Activated naive CD4-positive, alpha-beta T cell treated with anti-CD3 and anti-CD28 coated beads, Interleukin-2, amount 50 U/mL, for 72 hours (primary cell): ENCODE results near the gene RRP1. TPM values are rescaled to one million over a fixed set of nuclear protein-coding genes. Genes with fewer than 3 reads are reported as not detected.

Experiments
- ATAC-seq, 2 donors: fragments of 150-1000 bp; cut with Tn5 transposase; 2 replicates each; pipeline ENCODE4 v1.10.0; 2021; ENCODE audit warnings: mild to moderate bottlenecking in 2 of 2, moderate library complexity in 2 of 2
- DNase-seq, 2 donors: peaks; one replicate each; pipeline ENCODE4 v3.0.0; 2021 to 2022; ENCODE audit warnings: low spot score in 2 of 2
- H3K27ac Mint-ChIP-seq, 2 donors: one replicate each; pipeline ENCODE4 v1.8.0; 2022; ENCODE audit warnings: mild to moderate bottlenecking in 2 of 2, mixed read lengths in 2 of 2
- H3K36me3 Mint-ChIP-seq, 2 donors: one replicate each; pipeline ENCODE4 v1.8.0; 2022; ENCODE audit warnings: mixed read lengths in 2 of 2
- H3K9me3 Mint-ChIP-seq, 2 donors: one replicate each; pipeline ENCODE4 v1.8.0; 2022; ENCODE audit warnings: mixed read lengths in 2 of 2
- total RNA-seq, 2 donors: library from RNA; stranded (reverse); gene quantifications; one replicate each; pipeline ENCODE4 v1.2.3, GENCODE V29; 2022

The RRP1 gene
- total RNA-seq, 2 donors from 2014 or later, result 29.9 to 54.1 TPM

DNA sequence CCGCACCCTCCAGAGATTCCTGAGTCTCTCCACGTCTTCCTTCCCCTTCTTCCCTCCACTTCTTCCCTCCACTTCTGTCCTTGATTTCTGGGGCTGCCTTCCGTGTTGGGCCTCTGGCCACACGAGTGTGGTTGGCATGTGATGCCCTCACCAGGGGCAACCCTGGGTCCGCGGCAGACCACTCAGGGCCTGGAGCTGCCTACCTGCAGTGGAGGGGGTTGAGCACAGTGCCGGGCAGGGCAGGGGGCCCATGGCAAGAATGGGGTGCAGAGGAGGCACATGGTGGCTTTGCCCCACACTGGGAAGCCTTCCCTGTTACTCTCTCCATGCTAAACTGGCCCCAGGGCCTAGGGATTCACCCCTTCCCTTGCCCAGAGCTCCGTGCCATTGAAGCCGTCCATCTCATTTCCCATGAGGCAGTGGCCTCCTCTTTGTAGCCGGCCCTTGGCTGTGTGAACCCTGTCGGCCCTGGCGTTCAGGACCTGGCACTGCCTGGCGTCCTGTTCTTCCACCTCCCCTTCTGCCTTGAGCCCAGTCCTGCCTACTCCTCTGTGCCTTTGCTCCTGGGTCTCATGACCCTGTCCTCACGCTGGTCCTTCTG is 13.4 kb downstream of the RRP1 start:
- peak overlapping the region in 1 of 2 donors; percentile 84 for H3K27ac Mint-ChIP-seq
- H3K9me3 Mint-ChIP-seq, result no peaks in the 10 kb centered on the region
- peaks cover 20 to 23% of the 10 kb centered on the region in 2 donors for H3K36me3 Mint-ChIP-seq
- ATAC-seq, result no peak
- DNase-seq, result no peak

DNA sequence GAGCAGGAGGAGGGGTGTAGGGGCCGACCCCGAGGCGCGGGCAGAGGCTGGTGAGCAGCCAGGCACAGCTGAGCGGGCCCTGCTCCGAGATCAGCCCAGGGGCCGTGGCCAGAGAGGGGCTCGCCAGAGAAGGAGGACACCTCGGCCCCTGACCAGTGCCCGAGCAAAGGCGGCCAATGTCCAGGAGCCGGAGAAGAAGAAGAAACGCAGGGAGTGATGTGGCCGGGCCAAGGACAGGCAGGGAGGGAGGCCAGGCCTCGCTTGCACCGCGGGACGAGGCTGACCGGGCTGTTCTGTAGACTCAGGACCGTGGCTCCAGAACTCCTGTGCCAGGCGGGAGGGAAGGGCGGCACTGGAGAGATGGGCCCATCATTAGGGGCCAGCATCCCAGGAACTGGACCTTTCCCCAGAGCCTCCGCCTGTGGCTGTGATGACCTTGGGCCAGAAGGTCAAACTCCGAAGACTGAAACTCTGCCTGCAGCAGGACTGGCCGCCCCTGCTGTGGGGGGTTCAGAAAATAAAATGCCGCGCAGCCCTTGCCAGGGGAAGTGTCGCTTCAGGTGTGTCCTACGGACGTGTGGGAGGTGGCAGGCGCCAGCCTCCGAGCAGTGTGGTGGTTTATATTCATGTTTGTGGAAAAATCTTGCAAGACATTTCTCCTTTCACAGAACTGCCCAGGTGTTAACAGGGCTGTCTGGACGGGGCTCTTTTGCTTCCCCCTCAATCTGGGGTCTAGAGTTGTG is 14.4 kb downstream of the RRP1 start:
- Mint-ChIP-seq H3K9me3 (no peaks in the 10 kb centered on the region), H3K27ac (peak overlapping the region in 1 of 2 donors; percentile 84), H3K36me3 (peaks cover 11 to 18% of the 10 kb centered on the region in 2 donors)
- no peak for ATAC-seq
- no peak for DNase-seq

DNA sequence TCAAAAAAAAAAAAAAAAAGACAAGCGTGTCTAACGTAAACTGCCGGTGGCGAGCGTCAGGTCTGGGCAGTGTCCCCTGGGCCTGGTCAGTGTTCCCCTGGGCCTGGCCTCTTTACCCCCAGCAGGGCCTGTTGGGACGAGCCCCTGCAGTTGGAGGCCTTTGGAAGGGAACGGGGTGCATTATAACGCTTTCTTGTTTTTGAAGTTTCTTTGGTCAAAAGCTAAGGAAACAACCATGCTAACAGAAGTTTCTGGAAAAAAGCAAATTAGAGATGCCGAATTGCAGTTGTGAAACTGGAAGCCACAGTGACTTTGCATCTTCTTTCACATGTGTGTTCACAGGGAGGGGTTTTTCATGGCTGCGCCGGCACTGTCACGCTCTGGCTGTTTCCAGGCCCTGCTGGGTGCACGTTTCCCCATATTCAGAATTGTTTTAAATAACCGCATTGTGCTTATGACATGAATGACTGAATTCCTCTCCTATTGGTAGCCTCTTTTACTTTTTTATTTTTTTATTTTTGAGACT is 16.0 kb downstream of the RRP1 start:
- DNase-seq (no peak), ATAC-seq (no peak)
- peak overlapping the region; percentile 25 to 67 for H3K27ac Mint-ChIP-seq

DNA sequence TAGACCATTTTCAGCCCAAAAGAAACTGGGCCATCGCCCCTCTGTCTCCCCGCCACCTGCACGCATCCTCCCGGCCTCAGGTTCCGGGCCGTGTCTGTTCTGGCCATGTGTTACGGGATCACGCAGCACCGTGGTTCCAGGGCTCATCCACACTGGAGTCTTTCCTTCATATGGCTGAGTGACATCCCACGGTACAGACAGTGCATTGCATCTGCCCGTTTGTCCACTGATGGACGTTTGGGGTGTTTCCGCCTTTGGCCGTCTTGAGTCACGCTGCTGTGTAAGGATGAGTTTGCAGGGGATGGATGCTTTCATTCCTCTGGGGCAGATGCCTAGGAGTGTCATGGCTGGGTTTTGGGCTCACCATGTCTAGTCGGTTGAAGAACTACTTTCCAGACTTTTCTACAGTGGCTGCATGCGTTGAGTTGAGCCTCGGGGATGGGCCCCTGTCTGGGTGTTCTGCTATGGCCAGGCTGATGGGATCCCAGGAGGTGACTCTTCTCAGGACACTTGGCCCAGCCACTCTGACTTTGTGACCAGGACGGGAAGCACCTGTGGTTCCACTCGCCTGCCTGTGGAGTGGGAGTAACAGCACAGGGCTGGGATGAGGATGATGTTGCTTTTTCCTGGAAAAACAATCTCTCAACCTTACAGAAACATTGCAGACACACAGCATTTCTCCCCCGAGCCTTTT is 16.8 kb downstream of the RRP1 start:
- DNase-seq (no peak), ATAC-seq (no peak)
- Mint-ChIP-seq H3K36me3 (peaks cover 0 to 5% of the 10 kb centered on the region in 2 donors), H3K27ac (peak overlapping the region; percentile 25 to 55), H3K9me3 (no peaks in the 10 kb centered on the region)

More for the DNA sequence above, 16.0 kb downstream of the RRP1 start:
- no peaks in the 10 kb centered on the region for H3K9me3 Mint-ChIP-seq
- H3K36me3 Mint-ChIP-seq, result peaks cover 7 to 10% of the 10 kb centered on the region in 2 donors

DNA sequence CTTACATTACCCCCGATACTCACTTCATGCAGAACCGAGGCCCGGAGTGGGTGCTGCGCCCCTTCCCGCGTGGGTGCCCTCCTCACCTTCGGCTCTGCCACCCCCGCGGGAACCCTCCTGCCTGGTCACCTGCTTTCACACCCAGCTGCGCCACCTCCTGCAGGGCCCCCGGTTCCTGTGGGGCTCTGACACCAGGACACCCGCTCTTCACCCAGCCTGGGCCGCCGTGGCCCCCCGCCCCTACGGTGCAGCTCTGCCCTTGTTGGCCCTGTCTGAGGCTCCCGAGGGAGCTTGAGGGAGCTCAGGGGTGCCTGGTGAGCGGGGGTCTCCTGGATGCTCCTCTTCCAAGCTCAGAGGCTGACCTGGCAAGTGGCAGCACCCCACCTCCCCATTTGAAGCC is 19.0 kb downstream of the RRP1 start:
- Mint-ChIP-seq H3K9me3 (no peaks in the 10 kb centered on the region), H3K36me3 (no peaks in the 10 kb centered on the region), H3K27ac (no peak overlapping the region)
- DNase-seq, result no peak
- ATAC-seq, result no peak

DNA sequence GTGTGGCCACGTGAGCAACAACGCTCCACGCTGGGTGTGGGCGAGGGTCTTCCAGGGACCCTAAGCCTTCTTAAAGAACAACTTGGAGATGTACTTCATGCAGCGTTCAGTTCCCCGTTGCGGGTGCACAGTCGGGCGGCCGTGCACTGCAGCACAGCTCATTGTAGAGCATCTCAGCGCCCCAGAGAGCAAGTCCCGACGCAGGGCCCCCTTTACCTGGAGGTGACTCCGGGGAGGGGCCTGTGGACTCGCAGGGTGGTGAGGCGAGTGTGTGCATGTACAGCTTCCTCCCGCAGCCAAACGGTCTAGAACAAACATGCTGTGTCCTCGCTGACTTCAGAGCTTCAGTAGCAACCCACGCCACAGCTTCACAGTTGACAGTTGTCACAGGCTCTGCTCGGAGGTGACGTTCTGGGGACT is 19.5 kb downstream of the RRP1 start:
- H3K27ac Mint-ChIP-seq, result no peak overlapping the region
- DNase-seq (no peak), ATAC-seq (no peak)
- no peaks in the 10 kb centered on the region for H3K36me3 Mint-ChIP-seq
- H3K9me3 Mint-ChIP-seq, result no peaks in the 10 kb centered on the region

DNA sequence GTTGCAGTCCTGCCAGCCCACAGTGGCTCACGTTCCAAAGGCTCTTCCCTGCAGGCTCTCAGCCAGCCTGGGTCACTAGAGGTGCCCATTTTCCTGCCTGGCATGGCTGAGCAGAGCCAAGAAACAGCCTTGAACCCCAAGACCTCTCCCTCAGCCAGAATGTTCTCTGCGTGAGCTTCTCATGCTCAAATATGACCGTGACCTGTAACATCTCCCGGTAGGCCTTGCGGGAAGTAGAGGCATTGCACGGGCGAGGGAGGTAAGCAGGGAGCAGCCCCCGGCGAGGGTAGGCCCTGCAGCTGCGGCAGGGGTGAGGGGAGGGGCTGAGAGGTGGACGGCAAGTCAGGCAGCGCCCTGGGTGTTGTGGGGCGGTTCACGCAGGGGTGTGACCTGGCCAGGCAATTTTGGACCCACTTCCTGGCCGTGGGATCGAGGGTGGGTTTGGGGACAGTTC is 20.0 kb downstream of the RRP1 start:
- Mint-ChIP-seq H3K27ac (no peak overlapping the region), H3K36me3 (no peaks in the 10 kb centered on the region), H3K9me3 (no peaks in the 10 kb centered on the region)
- ATAC-seq, result no peak
- no peak for DNase-seq

DNA sequence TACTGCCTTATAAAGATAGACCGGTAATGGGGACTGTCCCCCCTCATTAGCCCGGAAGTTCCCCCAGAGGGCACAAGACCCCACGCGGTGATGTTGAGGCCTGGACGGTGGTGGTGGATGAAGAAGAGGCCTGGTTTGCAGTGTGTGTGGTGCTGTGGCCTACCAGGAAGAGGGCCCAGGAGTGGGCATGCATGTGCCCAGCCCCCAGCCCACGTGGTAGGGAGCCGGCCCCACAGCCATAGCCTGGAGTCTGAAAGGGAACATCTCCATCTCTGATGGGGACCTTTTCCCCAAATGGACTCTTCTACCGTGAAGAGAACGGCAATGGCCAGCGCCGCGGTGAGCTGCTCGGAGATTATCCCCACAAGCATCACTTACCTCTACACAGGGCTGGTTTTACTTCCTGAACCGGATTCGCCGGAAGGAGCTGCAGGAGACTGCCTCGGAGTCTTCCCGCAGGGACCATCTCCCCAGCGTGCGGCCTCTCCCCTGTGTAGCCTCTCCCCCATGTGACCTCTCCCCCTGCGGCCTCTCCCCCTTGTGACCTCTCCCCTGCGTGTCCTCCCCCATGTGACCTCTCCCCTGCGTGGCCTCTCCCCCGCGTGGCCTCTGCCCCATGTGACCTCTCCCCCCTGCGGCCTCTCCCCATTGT is 20.6 kb downstream of the RRP1 start:
- H3K27ac Mint-ChIP-seq, result peak overlapping the region in 1 of 2 donors; percentile 36
- ATAC-seq, result no peak
- DNase-seq, result no peak

DNA sequence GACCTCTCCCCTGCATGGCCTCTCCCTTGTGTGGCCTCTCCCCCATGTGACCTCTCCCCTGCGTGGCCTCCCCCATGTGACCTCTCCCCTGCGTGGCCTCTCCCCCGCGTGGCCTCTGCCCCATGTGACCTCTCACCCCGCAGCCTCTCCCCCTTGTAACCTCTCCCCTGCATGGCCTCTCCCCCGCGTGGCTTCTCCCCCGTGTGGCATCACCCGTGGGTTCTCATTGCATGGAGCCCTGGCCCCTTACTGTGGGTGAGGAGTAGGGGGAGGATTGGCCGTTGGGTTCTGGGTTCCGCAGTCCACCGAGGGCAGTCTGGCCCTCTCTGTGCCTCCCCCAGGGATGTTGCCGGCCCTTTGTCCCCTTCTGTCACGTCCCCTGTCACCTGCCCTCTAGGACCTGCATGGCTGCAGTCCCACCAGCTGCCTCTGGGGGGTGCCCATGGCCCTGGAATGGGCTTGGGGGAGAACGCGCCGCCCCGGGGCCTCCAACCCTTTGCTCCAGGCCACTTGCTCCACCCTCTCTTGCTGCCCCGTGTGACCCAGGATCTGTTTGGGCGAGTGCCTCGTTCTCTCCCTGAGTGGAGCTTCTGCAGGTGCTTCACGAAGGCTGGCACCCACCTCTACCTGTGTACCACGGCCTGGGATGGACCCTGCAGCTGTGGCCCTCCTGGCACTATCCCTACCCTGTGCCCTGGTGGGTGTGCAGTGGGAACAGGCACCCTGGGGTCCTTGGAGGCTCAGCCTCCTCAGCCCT is 21.3 kb downstream of the RRP1 start:
- no peak overlapping the region for H3K27ac Mint-ChIP-seq
- peak; percentile 85 to 88 for ATAC-seq
- H3K9me3 Mint-ChIP-seq, result no peaks in the 10 kb centered on the region
- no peaks in the 10 kb centered on the region for H3K36me3 Mint-ChIP-seq
- peak; percentile 83 to 100 for DNase-seq

More for the DNA sequence above, 20.6 kb downstream of the RRP1 start:
- Mint-ChIP-seq H3K9me3 (no peaks in the 10 kb centered on the region), H3K36me3 (no peaks in the 10 kb centered on the region)

DNA sequence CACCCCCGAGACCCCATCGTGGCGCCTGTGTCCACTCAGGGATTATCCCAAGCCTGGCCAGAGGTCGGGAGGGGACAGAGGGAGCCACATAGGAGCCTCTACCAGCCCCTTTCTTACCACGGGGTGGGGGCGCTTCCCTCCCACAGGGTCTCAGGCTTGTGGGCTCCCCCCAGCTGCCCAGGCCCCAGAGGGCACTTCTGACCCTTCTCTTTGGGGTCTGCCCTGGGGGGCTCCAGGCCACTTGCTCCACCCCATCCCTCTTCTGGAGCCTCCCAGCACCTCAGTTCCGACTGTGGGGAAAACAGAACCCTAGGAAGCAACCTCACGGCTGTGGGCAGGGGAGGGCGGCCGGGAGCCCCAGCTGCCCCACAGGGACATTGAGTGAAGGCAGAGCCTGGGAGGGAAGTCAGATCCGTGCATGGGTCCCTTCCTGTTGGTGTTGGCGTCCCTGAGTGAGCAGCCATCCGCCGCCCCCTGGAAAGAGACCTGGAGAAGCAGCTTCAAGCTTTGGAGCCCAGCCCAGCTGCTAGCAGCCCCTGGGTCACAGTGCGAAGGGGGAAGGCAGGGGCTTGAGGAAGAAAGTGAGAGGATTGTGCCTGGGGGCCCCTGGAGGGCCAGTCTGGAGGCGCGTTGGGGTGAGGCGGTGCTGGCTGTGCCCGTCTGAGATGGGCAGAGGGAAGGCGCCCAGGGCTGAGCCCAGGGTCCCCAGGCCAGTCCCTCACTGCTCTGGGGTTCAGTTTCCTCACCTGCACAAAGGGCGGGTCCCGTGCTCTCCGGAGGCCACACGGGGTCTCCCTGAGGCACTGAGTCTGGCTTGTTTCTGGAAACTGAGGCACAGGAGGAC is 22.1 kb downstream of the RRP1 start:
- no peaks in the 10 kb centered on the region for H3K36me3 Mint-ChIP-seq
- H3K9me3 Mint-ChIP-seq, result no peaks in the 10 kb centered on the region
- no peak overlapping the region for H3K27ac Mint-ChIP-seq
- ATAC-seq (peak in 1 of 2 donors; percentile 6), DNase-seq (no peak)

DNA sequence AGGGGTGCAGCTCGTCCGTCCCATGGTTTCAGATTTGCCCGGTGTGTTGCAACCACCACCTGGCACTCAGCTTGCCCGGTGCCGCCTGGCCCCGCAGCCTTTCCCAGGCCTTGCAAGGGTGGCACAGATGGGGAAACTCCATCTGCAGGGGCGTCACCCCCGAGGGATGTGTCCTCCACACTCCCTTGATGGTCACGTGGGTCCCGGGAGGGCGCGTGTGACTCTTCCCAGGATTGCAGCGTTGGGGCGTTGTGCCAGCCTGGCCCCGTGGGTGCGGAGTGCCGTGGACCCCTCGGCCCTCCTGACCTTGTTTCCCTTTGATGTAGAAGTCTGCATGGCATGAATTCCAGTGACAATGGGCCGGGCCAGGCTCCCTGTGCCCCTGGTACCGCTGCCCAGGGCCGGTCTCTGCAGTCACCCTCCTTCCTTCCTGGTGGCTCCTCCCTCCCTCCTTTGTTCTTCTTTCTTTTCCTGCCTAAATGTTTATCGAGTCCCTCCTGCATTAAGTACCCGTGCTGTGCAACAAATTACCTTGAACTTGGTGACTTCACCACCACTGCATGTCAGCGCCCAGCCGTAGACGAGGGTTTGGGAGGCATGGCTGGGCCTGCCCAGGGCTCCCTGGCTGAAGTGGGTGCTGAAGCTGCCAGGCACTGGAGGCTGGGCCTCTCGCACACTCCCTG is 22.9 kb downstream of the RRP1 start:
- ATAC-seq, result no peak
- no peaks in the 10 kb centered on the region for H3K36me3 Mint-ChIP-seq
- no peaks in the 10 kb centered on the region for H3K9me3 Mint-ChIP-seq
- DNase-seq, result no peak
- peak overlapping the region in 1 of 2 donors; percentile 61 for H3K27ac Mint-ChIP-seq

DNA sequence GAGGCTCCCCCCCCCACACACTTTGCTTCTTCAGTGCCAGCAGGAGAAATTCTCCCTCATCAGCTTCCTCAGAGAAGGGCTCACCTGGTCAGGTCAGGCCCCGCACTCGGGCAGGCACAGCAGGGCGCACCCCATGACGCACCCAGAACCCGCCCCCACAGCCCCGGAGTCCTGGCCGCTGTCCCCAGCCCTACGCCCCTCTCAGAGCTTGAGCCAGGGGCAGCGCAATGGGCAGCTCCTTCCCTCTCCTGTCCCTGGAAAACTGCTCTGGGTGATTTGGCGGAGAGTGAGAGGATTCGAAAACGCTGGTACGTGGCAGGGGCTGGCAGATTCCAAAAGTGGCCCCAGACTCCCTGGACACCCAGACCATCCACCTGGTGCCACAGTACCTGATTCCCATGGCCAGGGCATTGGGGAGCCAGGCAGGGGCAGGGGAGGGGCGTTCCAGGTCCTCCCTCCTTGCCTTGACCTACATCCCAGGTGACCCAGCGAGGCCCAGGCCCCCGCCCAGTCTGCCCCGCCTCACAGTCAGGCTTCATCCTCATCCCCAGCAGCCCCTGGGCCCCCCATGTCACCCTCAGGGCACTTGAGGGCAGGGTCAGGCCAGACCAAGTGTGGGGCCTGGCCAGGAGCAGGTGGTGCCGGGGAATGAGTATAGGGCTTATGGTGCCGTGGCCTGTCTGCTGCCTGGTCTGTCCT is 23.7 kb downstream of the RRP1 start:
- DNase-seq (no peak), ATAC-seq (no peak)
- Mint-ChIP-seq H3K36me3 (no peaks in the 10 kb centered on the region), H3K27ac (no peak overlapping the region), H3K9me3 (no peaks in the 10 kb centered on the region)

DNA sequence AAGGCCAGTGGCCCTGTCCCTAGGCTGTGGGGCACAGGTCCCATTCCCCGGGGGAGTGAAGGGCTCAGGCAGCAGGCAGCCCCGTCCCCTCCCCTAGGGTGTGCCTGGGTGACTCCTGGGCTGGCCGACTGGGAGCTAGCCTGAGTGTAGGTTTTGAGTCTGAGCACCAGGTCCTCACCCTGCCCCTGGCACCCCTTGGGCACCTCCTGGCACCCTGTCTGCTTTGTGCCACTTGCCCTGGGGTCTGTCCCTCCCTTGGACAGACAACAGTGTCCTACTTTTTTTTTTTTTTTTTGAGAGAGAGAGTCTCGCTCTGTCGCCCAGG is 24.2 kb downstream of the RRP1 start:
- Mint-ChIP-seq H3K9me3 (no peaks in the 10 kb centered on the region), H3K36me3 (no peaks in the 10 kb centered on the region), H3K27ac (no peak overlapping the region)
- DNase-seq, result no peak
- no peak for ATAC-seq

DNA sequence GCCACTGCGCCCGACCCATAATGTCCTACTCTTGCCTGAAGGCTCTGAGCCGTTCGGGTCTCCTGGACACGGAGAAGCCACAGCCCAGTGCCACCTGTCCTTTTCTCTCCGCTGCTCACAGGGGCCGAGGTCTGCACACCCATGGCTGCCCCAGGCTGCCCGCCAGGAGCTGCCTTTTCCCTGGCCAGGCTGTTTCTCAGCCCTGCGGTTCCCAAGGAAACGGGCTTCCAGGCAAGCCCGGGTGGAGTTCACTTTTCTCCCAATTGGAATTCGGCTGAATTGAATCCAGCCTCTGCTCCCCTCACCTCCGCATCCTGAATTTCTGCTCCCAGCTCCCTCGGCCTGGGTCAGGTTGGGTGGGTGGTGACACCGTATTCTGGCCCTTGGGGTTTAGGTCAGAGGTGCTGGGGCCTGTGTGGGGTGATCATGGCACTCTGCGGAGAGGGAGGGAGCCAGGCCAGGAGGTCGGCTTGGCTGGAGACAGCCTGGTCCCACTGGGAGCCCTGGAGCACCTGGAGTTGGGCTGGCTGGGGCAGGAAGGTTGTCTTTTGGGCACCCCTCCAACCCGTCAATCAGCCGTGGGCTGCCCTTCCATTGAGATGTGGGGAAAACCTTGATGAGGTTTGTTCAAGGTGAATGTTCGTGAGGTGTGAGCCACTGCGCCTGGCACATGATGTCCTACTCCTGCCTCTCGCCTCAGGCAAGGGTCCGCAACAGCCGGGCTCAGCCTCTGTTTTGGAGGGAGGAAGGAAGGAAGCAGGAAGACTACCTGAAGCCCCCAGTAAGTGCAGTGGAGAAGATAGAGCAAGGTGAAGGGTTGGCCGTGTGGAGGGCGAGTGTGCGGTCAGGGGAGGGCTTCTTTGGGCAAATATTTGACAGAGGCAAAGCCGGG is 25.1 kb downstream of the RRP1 start:
- DNase-seq (no peak), ATAC-seq (no peak)
- H3K9me3 Mint-ChIP-seq, result no peaks in the 10 kb centered on the region
- peaks cover 0 to 5% of the 10 kb centered on the region in 2 donors for H3K36me3 Mint-ChIP-seq
- H3K27ac Mint-ChIP-seq, result no peak overlapping the region
